UCSD-AML1 (cell line): ENCODE results near the gene MCUR1.
A peak's percentile ranks its signal among the peaks of the same experiment; 100 is the strongest.
"Not testable (repeated sequence)": the region's sequence is repeated elsewhere in the genome, so short reads cannot be mapped to it uniquely, and the experiment has no call there.

Source experiments
- DNase-seq: peaks from one replicate; lab custom pipeline; 2025; ENCODE audit not compliant: unreplicated experiment; lab: John Stamatoyannopoulos, UW

MCUR1 gene

DNA sequence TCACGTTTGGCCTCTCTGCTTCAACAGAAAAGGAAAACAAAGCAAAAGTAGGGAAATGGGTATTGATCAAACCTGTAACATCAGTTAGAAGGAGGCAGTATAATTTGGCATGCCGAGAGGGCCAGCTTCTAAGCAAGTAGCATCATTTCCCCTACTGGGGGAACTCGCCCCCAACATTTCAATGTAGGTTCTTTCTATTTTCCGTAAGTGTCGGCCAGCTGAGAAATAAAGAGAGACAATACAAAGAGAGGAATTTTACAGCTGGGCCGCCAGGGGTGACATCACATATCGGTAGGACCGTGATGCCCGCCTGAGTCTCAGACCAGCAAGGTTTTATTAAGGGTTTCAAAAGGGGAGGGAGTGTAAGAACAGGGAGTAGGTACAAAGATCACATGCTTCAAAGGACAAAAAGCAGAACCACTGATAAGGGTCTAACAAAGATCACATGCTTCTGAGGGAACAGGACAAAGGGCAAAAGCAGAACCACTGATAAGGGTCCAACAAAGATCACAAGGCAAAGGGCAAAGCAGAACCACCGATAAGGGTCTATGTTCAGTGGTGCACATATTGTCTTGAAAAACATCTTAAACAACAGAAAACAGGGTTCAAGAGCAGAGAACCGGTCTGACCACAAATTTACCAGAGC is 14.4 kb upstream of the MCUR1 start:
- not testable (repeated sequence) for DNase-seq

DNA sequence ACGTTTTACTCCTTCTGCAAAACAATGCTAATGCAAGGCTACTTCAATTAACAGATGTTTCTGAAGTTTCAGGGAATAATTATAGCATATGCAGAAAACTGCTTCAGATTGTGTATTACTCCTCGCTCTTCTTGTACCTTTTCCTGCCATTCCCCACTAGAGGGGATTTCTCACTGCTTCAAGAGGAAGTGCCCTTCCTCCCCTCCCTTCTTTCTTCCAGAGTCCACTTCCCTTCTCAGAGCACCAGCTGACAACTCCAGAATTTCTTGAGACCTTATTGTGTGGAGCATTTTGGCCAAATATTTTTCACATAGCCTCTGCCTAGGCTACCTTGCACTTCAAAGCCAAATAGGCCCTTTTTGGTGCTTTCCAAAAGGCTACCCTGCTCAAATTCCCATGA is 12.7 kb upstream of the MCUR1 start:
- no peak for DNase-seq

DNA sequence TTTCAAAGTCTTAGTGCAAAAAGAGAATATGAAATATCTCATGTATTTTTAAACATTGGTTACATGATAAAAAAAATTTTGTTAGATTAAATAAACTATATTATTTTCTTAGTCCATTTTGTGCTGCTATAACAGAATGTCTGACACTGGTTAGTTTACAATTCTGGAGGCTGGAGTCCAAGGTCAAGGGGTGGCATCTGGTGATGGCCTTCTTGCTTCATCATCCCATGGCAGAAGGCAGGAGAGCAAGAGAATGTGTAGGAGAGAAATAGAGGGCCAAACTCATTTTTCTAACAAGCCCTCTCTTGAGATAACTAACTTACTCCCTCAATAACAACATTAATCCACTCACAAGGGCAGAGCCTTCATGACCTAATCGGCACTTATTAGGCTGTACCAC is 11.5 kb upstream of the MCUR1 start:
- DNase-seq = no peak

- DNase-seq = no peak
Measured at GRCh38 chr6:13818341-13818740, 4.0 kb upstream of the MCUR1 start.

DNA sequence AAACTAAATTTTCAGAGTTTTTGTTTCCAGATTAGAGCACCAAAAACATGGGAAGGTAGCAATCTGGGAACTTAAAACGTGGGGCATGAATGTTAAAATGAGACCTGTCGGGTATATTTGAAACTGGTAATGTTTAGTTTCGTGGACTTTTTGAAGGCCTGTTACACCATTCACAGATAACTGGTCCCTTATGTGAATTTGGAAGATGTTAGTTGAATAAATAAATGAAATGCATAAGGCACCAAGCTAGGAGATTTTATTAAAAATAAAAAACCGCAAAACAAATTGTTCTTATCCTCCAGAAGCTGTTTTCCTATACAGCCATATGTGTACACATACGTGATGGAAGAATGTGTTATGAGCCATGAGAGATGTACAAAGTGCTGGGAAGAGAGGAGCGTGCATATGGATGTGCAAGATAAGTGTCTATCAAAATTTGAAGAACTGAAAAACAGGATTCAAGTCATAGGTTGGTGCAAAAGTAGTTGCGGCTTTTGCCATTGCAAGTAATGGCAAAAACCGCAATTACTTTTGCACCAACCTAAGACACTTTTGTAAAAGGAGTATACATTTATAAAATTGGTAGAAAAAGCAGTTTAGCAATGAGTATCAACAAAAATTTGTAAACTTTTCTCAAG is 700 bp upstream of the MCUR1 start:
- DNase-seq = no peak

GRCh38 chr6:13813621-13814175 is 659 bp downstream of the MCUR1 start:
- DNase-seq = peak; percentile 82

GRCh38 chr6:13813026-13813425 is 1.3 kb downstream of the MCUR1 start:
- no peak for DNase-seq

- DNase-seq = no peak
Measured at GRCh38 chr6:13812359-13812642, 2.1 kb downstream of the MCUR1 start.

GRCh38 chr6:13811627-13812358 is 2.6 kb downstream of the MCUR1 start:
- DNase-seq = no peak

DNA sequence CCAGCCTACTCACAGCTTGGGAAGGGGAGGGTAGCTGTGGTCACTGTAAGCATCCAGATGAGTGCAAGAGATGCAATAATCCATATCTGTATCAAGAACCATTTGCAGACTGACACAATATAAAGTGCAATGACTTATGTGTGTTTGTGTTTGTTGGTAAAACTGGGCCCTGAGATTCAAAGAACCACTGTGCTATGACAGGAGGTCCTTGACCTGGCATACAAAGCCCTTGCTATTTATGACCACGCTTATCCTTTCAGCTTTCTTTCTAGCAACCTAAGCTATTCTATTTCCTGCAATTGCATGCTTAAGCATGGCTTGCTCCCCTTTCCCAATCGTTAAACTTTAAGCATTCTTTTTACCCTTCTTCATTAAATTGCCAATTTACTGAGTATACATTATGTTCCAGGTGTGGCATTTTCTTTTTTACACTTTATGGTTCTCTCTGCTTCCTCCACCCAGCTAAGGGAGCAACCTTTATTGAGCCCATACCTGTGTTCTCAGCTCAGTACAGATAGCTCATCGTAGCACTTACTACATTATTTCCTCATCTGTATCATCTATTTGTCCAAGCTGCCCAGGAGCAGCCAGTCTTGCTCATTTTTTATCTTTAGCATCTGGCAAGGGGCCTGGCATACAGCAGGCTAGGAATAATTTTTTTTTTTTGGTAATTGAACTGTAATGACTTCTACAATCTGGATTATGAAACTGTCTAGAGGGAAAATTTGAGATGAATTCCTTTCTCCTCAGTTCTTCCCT is 3.5 kb downstream of the MCUR1 start:
- no peak for DNase-seq

GRCh38 chr6:13808801-13809200 is 5.6 kb downstream of the MCUR1 start:
- DNase-seq = no peak

DNA sequence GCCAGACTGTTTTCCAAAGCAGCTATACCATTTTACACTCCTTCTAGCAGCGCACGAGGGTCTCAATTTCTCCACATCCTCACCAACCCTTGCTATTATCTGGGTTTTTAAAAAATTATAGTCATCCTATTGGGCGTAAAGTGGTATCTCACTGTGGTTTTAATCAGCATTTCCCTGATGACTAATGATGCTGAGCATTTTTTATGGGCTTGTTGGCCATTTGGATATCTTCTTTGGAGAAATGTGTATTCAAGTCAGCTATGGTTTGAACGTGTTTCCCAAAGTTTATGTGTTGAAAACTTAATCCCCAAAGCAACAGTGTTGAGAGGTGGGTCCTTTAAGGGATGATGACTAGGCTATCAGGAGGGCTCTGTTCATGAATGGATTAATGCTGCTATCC is 6.7 kb downstream of the MCUR1 start:
- DNase-seq = no peak

DNA sequence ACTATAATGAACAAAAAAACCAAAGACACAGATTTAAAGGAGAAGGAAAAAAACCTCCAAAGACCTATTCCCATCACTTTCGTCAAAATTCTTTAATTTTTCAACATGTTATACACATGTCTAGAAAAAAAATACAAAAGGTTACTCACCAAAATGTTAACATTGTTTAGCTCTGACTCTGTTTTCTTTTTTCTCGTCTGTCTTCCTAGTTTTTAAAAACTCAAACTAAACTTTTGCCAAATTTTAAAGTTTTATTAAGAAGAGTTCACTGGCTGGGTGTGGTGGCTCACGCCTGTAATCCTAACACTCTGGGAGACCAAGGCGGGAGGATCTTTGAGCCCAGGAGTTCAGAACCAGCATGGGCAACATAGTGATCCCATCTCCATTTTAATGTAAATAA is 10.8 kb downstream of the MCUR1 start:
- no peak for DNase-seq

- DNase-seq = no peak
Measured at GRCh38 chr6:13800615-13801014, 13.7 kb downstream of the MCUR1 start.

DNA sequence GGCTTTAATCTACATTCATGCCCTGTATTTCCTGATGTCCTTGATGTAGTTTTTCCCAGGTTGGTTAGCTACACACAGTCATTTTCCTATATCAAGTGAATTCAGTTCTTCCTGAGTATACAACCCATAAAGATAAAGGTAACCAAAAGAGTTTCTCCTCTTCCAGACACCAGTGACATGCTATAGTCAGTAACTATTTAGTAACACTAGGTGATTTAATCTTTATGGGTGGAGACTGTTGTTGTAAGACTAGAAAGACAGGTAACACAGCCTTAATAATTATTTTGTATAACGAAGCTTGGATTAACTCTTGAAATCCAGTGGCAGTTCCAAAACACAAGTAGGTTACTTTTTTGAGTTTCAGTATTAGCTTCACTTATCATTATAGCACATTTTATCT is 17.6 kb downstream of the MCUR1 start:
- DNase-seq = no peak

DNA sequence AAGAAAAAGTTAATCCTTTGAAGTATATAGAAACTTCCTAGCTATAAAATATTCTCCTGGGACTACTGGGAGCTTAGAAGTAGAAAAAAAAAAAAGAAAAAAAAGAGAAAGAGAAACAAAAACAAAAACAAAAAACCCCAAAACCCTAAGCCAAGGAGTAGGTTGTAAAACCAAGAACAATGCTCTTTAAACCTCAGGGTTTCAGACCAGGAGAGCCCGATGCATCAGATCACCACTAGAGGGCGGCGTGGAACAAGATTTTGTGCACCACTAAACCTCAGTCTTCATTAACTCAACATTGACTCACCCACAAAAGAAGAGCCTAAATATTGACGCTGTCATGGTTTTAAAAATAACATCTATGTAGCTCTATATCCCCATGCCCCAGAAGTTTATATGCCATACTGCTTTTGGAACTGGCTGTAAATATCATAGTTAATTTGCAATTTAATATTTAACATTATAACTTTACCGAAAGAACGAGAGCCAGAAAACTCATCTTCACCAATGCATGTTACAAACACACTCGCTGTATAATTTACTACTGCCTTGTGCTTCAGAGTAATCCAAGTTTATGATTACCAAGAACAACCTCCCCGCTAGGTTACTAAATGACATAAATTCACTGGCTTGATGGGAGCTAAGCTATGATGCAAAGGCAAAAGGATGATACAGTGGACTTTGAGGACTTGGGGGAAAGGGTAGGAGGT is 19.2 kb downstream of the MCUR1 start:
- DNase-seq = peak; percentile 70

DNA sequence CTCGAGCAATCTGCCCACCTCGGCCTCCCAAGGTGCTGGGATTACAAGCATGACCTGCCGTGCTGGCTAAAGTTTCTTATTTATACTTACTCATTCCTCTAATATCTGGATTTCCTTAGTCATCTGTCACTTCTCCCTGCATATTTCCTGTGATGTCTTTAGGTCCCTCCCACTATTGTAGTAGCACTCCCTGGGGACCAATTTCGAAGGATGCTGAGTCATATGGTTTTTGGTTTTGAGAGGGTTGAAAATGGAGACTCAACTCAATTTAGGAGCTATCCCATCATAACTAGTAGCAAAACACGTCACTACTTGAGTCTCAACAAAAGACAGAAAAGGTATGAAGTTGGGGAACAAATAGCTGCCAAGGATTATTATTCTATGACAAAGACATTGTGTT is 20.2 kb downstream of the MCUR1 start:
- DNase-seq = no peak

DNA sequence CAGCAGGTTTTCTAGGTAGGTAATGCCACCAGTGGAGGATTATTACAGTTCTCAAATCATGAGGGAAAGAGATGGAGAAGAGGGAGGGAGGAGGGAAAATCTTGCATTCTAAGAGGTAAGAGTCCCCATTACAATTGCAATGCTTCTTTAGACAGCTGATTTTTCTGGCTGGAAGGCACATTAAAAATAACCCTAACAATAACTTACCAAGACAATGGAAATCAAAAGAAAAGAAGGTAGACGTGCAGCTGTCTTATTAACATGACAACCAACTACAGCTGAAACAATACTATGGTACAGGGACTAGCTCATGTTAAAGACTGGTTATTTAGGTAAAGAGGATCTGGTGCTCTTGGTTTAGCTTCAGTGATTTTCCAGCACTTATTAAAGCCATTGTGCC is 24.6 kb downstream of the MCUR1 start:
- DNase-seq = no peak

- DNase-seq = no peak
Measured at GRCh38 chr6:13788820-13789219, 25.5 kb downstream of the MCUR1 start.

- DNase-seq = no peak
Measured at GRCh38 chr6:13787137-13787536, 27.2 kb downstream of the MCUR1 start.

- not testable (repeated sequence) for DNase-seq
Measured at GRCh38 chr6:13780162-13780561, 34.2 kb downstream of the MCUR1 start.
